Smooth muscle cell (in vitro differentiated cells): Measurements from ENCODE around the gene THPO. TPM values are rescaled to one million over a fixed set of nuclear protein-coding genes. Genes with fewer than 3 reads are reported as not detected.

Experiments used
- DNase-seq: peaks from one replicate; lab custom pipeline; 2025; ENCODE audit not compliant: unreplicated experiment; lab: John Stamatoyannopoulos, UW
- H2AFZ ChIP-seq: fragments of 200-600 bp; sonication (generic); 2 replicates; pipeline ENCODE4 v1.6.0; 2016; ENCODE audit warnings: antibody characterized with exemption, low read depth, mild to moderate bottlenecking
- H3F3A ChIP-seq: fragments of 200-600 bp; sonication (generic); 2 replicates; pipeline ENCODE4 v1.6.0; 2017; ENCODE audit warnings: antibody characterized with exemption, low read depth
- H3K27ac ChIP-seq: fragments of 200-600 bp; sonication (generic); 2 replicates; pipeline ENCODE4 v1.5.1; 2016; ENCODE audit warnings: low read depth, mild to moderate bottlenecking
- H3K27me3 ChIP-seq: fragments of 200-600 bp; sonication (generic); 2 replicates; pipeline ENCODE4 v1.6.1; 2016; ENCODE audit warnings: low read depth, mild to moderate bottlenecking
- H3K36me3 ChIP-seq: fragments of 200-600 bp; sonication (generic); 2 replicates; pipeline ENCODE4 v1.5.1; 2016; ENCODE audit warnings: low read depth
- H3K4me1 ChIP-seq: fragments of 200-600 bp; sonication (generic); 2 replicates; pipeline ENCODE4 v1.5.1; 2016; ENCODE audit warnings: low read depth
- H3K4me2 ChIP-seq: fragments of 200-600 bp; sonication (generic); 2 replicates; pipeline ENCODE4 v1.6.0; 2016; ENCODE audit warnings: mild to moderate bottlenecking
- H3K4me3 ChIP-seq: fragments of 200-600 bp; sonication (generic); 2 replicates; pipeline ENCODE4 v1.5.1; 2016; ENCODE audit warnings: mild to moderate bottlenecking
- H3K79me2 ChIP-seq: fragments of 200-600 bp; sonication (generic); 2 replicates; pipeline ENCODE4 v1.6.0; 2016; ENCODE audit warnings: low read depth, mild to moderate bottlenecking
- H3K9ac ChIP-seq: fragments of 200-600 bp; sonication (generic); 2 replicates; pipeline ENCODE4 v1.6.0; 2016; ENCODE audit warnings: low read depth
- H3K9me3 ChIP-seq: fragments of 200-600 bp; sonication (generic); replicated peaks from 2 replicates; pipeline ENCODE4 v1.5.1; 2016; ENCODE audit warnings: low read depth
- H4K20me1 ChIP-seq: fragments of 200-600 bp; sonication (generic); 2 replicates; pipeline ENCODE4 v1.6.0; 2016; ENCODE audit warnings: low read depth
- WGBS: methylation state at CpG from one replicate; pipeline ENCODE4 v1.1.7; 2016; ENCODE audit warnings: low lambda C conversion rate; 5-methylcytosine and 5-hydroxymethylcytosine counted together
- polyA plus RNA-seq: library from polyadenylated mRNA; unstranded; fragments of >200 nt; fragmentation: Nextera tagmentation; extraction: Ambion mirVana; gene quantifications from 2 replicates; pipeline ENCODE4 v1.2.1, GENCODE V29; 2016
- total RNA-seq: library from RNA; depleted of rRNA; stranded (reverse); fragments of >200 nt; gene quantifications from 2 replicates; pipeline ENCODE4 v1.2.3, GENCODE V29; 2014
- TF ChIP-seq, protein P1 (sequence below): fragments of 200-600 bp; sonication (generic); IDR thresholded peaks from 2 replicates; pipeline ENCODE4 v1.5.1; 2017; ENCODE audit warnings: borderline replicate concordance, mild to moderate bottlenecking, antibody characterized with exemption; ENCODE audit not compliant: insufficient read depth, poor library complexity, severe bottlenecking

The THPO gene
- total and polyA plus RNA-seq, 2 experiments from 2014 or later = 0.45 TPM; not detected in 1

DNA sequence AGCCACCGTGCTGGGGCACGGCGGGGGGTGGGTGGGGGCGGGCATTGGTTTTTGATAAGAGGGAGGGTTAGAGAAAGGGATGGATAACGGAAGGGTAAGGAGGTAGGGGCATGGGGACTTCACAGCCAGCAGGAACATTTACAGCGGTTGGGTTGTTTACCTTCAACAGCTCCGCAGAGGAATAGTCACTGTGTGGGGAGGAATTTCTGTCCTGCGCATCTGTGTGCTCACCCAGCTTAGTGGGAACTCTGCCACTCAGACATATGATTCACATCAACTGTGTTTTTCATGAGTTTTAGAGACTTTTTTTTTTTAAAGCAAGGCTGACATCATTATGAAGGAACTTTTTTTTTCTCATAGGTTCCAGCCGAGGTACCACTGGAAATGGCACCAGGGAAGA lies 21.4 kb upstream of the THPO start:
- H3K4me3 ChIP-seq = no peak overlapping the region
- H3K4me1 ChIP-seq = peaks cover 4% of the 10 kb centered on the region
- no peaks in the 10 kb centered on the region for H3K9me3 ChIP-seq
- no peak overlapping the region for H3K9ac ChIP-seq
- H3K4me2 ChIP-seq = peak overlapping the region; percentile 38
- TF ChIP-seq, protein P1, sequence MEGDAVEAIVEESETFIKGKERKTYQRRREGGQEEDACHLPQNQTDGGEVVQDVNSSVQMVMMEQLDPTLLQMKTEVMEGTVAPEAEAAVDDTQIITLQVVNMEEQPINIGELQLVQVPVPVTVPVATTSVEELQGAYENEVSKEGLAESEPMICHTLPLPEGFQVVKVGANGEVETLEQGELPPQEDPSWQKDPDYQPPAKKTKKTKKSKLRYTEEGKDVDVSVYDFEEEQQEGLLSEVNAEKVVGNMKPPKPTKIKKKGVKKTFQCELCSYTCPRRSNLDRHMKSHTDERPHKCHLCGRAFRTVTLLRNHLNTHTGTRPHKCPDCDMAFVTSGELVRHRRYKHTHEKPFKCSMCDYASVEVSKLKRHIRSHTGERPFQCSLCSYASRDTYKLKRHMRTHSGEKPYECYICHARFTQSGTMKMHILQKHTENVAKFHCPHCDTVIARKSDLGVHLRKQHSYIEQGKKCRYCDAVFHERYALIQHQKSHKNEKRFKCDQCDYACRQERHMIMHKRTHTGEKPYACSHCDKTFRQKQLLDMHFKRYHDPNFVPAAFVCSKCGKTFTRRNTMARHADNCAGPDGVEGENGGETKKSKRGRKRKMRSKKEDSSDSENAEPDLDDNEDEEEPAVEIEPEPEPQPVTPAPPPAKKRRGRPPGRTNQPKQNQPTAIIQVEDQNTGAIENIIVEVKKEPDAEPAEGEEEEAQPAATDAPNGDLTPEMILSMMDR = no peak
- H2AFZ ChIP-seq = no peak overlapping the region
- no peaks in the 10 kb centered on the region for H3K79me2 ChIP-seq
- peaks cover 8% of the 10 kb centered on the region for H3K27me3 ChIP-seq
- no peak for DNase-seq
- H4K20me1 ChIP-seq = no peaks in the 10 kb centered on the region
- H3K27ac ChIP-seq = peak overlapping the region; percentile 11
- H3F3A ChIP-seq = no peaks in the 10 kb centered on the region
- 8% methylated on average over 9 of the region's 9 CpGs for WGBS
- H3K36me3 ChIP-seq = no peaks in the 10 kb centered on the region

DNA sequence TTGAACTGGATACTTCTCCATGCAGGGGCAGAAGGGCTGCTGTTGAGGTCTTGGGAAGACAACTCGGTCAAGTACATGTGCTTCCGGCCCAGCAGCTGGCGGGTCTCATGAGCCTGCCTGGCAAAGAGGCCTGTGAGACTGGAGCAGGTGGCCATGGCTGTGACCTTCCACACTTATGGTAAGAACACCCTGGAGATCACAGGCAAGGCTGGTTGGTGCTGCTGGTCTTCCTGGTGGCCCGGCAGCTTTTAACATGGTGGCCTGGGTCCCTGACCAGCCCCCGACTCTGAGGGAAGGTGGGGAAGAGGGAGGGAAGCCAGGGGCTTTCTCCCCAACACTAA lies 17.3 kb upstream of the THPO start:
- WGBS = 95% methylated on average over 5 of the region's 5 CpGs
- no peak overlapping the region for H3K4me3 ChIP-seq
- no peaks in the 10 kb centered on the region for H4K20me1 ChIP-seq
- H3F3A ChIP-seq = no peaks in the 10 kb centered on the region
- no peaks in the 10 kb centered on the region for H3K36me3 ChIP-seq
- H3K27me3 ChIP-seq = no peaks in the 10 kb centered on the region
- H3K4me2 ChIP-seq = no peak overlapping the region
- H3K4me1 ChIP-seq = peaks cover 4% of the 10 kb centered on the region
- H2AFZ ChIP-seq = no peak overlapping the region
- no peaks in the 10 kb centered on the region for H3K9me3 ChIP-seq
- DNase-seq = no peak
- H3K9ac ChIP-seq = no peak overlapping the region
- H3K27ac ChIP-seq = no peak overlapping the region
- no peaks in the 10 kb centered on the region for H3K79me2 ChIP-seq
- TF ChIP-seq, protein P1 = no peak

DNA sequence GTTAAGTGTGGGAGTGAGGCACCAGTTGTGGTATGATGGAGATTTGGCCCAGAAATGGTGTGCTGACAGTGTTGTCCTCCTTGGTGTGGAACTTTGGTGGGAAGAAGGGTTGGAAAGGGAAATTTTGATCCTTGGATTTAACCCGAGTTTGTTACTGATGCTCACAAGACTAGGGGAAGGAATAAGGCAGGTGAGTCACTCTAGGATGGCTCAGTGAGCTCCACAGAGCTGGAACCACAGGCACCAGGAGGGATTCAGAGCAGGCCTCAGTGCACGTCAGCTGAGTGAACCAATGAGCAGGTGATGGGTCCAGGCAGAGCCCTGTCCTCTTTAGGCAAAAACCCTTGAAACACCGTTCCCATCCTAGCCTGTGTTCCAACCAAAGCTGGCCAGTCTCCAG lies 13.3 kb upstream of the THPO start:
- Histone ChIP-seq H3K27ac (no peak overlapping the region), H2AFZ (no peak overlapping the region), H3K4me1 (no peaks in the 10 kb centered on the region), H3K9me3 (no peaks in the 10 kb centered on the region), H3K36me3 (no peaks in the 10 kb centered on the region), H3K27me3 (no peaks in the 10 kb centered on the region), H3K9ac (no peak overlapping the region), H4K20me1 (no peaks in the 10 kb centered on the region), H3K79me2 (no peaks in the 10 kb centered on the region), H3K4me2 (no peak overlapping the region), H3F3A (no peaks in the 10 kb centered on the region), H3K4me3 (no peak overlapping the region)
- no peak for DNase-seq
- WGBS = 88% methylated on average over 3 of the region's 3 CpGs
- TF ChIP-seq, protein P1 = no peak

DNA sequence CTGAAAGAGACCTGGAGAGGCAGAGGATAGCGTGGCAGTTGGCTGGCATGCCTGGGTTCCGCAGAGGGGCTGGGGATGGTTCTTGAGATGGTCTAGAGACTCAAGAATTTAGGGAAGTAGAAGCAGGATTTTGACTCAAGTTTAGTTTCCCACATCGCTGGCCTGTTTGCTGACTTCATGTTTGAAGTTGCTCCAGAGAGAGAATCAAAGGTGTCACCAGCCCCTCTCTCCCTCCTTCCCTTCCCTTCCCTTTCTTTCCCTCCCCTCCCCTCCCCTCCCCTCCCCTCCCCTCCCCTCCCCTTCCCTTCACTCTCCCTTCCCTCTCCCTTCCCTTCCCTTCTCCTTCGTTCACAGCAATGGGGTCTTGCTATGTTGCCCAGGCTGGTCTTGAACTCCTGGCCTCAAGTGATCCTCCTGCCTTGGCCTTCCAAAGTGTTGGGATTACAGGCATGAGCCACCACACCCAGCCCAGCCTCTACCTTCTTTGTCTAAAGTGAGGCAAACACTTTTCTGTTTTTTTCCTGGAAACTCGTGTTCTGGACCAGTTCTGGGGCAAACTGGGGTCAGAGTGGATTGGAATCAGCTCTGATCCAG lies 12.0 kb upstream of the THPO start:
- Histone ChIP-seq H3K9ac (no peak overlapping the region), H3K4me2 (no peak overlapping the region), H3K9me3 (no peaks in the 10 kb centered on the region), H4K20me1 (no peaks in the 10 kb centered on the region), H3K27me3 (no peaks in the 10 kb centered on the region), H3K4me1 (no peaks in the 10 kb centered on the region), H3K36me3 (no peaks in the 10 kb centered on the region), H3F3A (no peaks in the 10 kb centered on the region), H3K27ac (no peak overlapping the region), H3K4me3 (no peak overlapping the region), H2AFZ (no peak overlapping the region), H3K79me2 (no peaks in the 10 kb centered on the region)
- 93% methylated on average over 4 of the region's 5 CpGs for WGBS
- TF ChIP-seq, protein P1 = no peak
- DNase-seq = no peak
